HG03432 (cell line): ENCODE data around the gene OR2B2.

ENCODE experiments used
- ATAC-seq: cut with Tn5 transposase; IDR thresholded peaks from one replicate; pipeline ENCODE4 v1.9.1; 2021; ENCODE audit warnings: mild to moderate bottlenecking, moderate library complexity; ENCODE audit not compliant: unreplicated experiment

The OR2B2 gene

GRCh38 chr6:27893836-27894807, 18.1 kb downstream of the OR2B2 start:
- ATAC-seq = no peak

- ATAC-seq = peak; percentile 50
Measured at GRCh38 chr6:27893059-27893835, 18.9 kb downstream of the OR2B2 start.

GRCh38 chr6:27892649-27893058, 19.5 kb downstream of the OR2B2 start:
- no peak for ATAC-seq

GRCh38 chr6:27891320-27891875, 20.8 kb downstream of the OR2B2 start:
- ATAC-seq = no peak

- ATAC-seq = peak; percentile 50
Measured at GRCh38 chr6:27890445-27891319, 21.5 kb downstream of the OR2B2 start.

GRCh38 chr6:27889628-27890444, 22.4 kb downstream of the OR2B2 start:
- no peak for ATAC-seq

GRCh38 chr6:27889275-27889627, 22.9 kb downstream of the OR2B2 start:
- no peak for ATAC-seq

- ATAC-seq = no peak
Measured at GRCh38 chr6:27888566-27888965, 23.6 kb downstream of the OR2B2 start.

- ATAC-seq = no peak
Measured at GRCh38 chr6:27886073-27886472, 26.1 kb downstream of the OR2B2 start.

GRCh38 chr6:27883136-27883535, 29.1 kb downstream of the OR2B2 start:
- ATAC-seq = no peak

- no peak for ATAC-seq
Measured at GRCh38 chr6:27882624-27883023, 29.6 kb downstream of the OR2B2 start.

- no peak for ATAC-seq
Measured at GRCh38 chr6:27879837-27880236, 32.4 kb downstream of the OR2B2 start.

GRCh38 chr6:27874016-27874415, 38.2 kb downstream of the OR2B2 start:
- ATAC-seq = no peak

- ATAC-seq = peak; percentile 42
Measured at GRCh38 chr6:27873021-27873940, 38.9 kb downstream of the OR2B2 start.

- peak; percentile 36 for ATAC-seq
Measured at GRCh38 chr6:27872642-27873020, 39.6 kb downstream of the OR2B2 start.

- ATAC-seq = peak; percentile 59
Measured at GRCh38 chr6:27871924-27872638, 40.1 kb downstream of the OR2B2 start.

- ATAC-seq = no peak
Measured at GRCh38 chr6:27870291-27870870, 41.8 kb downstream of the OR2B2 start.

- no peak for ATAC-seq
Measured at GRCh38 chr6:27868311-27868710, 43.9 kb downstream of the OR2B2 start.
